Fibroblast of lung (primary cell): ENCODE data around the gene CCDC7. TPM values are rescaled to one million over a fixed set of nuclear protein-coding genes. Genes with fewer than 3 reads are reported as not detected.

Experiments
- DNase-seq, 2 donors: peaks; one replicate each; pipeline versions ENCODE4 v3.0.0 to v3.0.0-alpha.2; 2010; ENCODE audit warnings: low read depth in 2 of 2
- H2AFZ ChIP-seq: 2 replicates; pipeline ENCODE4 v1.5.1; 2012; ENCODE audit warnings: low read length, control low read depth, inconsistent platforms
- H3K27ac ChIP-seq: 2 replicates; pipeline ENCODE4 v1.5.1; 2011; ENCODE audit warnings: low read length, control low read depth; ENCODE audit not compliant: insufficient read depth
- H3K27me3 ChIP-seq: 2 replicates; pipeline ENCODE4 v1.5.1; 2011; ENCODE audit warnings: mild to moderate bottlenecking, low read length; ENCODE audit not compliant: control insufficient read depth, insufficient read depth
- H3K36me3 ChIP-seq: 2 replicates; pipeline ENCODE4 v1.5.1; 2011; ENCODE audit warnings: low read length; ENCODE audit not compliant: control insufficient read depth, insufficient read depth
- H3K4me1 ChIP-seq: 2 replicates; pipeline ENCODE4 v1.5.1; 2011; ENCODE audit warnings: low read length; ENCODE audit not compliant: control insufficient read depth, insufficient read depth; ENCODE audit errors: extremely low read depth
- H3K4me2 ChIP-seq: 2 replicates; pipeline ENCODE4 v1.5.1; 2011; ENCODE audit warnings: low read length, control low read depth; ENCODE audit not compliant: insufficient read depth; ENCODE audit errors: extremely low read depth
- H3K4me3 ChIP-seq, 4 experiments: fragments of 200-600 bp in 1 of 4; sonication (generic) in 1 of 4; replicated peaks in 1 of 4; 2 replicates each; pipeline ENCODE4 v1.5.1; 2011 to 2016; ENCODE audit warnings: low read length in 4 of 4, low read depth in 3 of 4, mild to moderate bottlenecking in 3 of 4, control low read depth in 2 of 4, inconsistent platforms in 1 of 4, mixed read lengths in 1 of 4; ENCODE audit not compliant: insufficient read depth in 1 of 4; ENCODE audit errors: control extremely low read depth in 1 of 4
- H3K79me2 ChIP-seq: 2 replicates; pipeline ENCODE4 v1.5.1; 2012; ENCODE audit warnings: mild to moderate bottlenecking, low read length, inconsistent platforms; ENCODE audit not compliant: control insufficient read depth, insufficient read depth
- H3K9ac ChIP-seq: 2 replicates; pipeline ENCODE4 v1.5.1; 2011; ENCODE audit warnings: mild to moderate bottlenecking, low read length, control low read depth; ENCODE audit not compliant: insufficient read depth
- H3K9me3 ChIP-seq: 2 replicates; pipeline ENCODE4 v1.5.1; 2012; ENCODE audit warnings: low read depth, low read length; ENCODE audit not compliant: control insufficient read depth, insufficient read depth
- H4K20me1 ChIP-seq: 2 replicates; pipeline ENCODE4 v1.5.1; 2011; ENCODE audit warnings: low read length; ENCODE audit not compliant: control insufficient read depth, insufficient read depth; ENCODE audit errors: extremely low read depth
- EZH2 ChIP-seq: IDR thresholded peaks from 2 replicates; pipeline ENCODE4 v1.5.1; 2012; ENCODE audit warnings: low read length, control low read depth, mild to moderate bottlenecking; ENCODE audit errors: missing control alignments
- polyA plus RNA-seq, 2 donors: library from polyadenylated mRNA; depleted of rRNA in 1 of 2; stranded (reverse) in 1 of 2; unstranded in 1 of 2; fragments of >200 nt; gene quantifications; 2 replicates each; pipeline ENCODE4 v1.2.1, GENCODE V29; 2011 to 2012; ENCODE audit warnings: missing spikeins in 1 of 2
- total RNA-seq: library from RNA; depleted of rRNA; stranded (reverse); fragments of >200 nt; gene quantifications from 2 replicates; pipeline ENCODE4 v1.2.1, GENCODE V29; 2014
- TF ChIP-seq, protein P1 (sequence below), 2 donors: IDR thresholded peaks in 1 of 2; conservative IDR thresholded peaks in 1 of 2; 1 replicate in 1 of 2; 2 replicates in 1 of 2; pipeline ENCODE4 v1.5.1; 2011 to 2012; ENCODE audit warnings: low read length in 2 of 2, control low read depth in 1 of 2, inconsistent platforms in 1 of 2, low read depth in 1 of 2, mild to moderate bottlenecking in 1 of 2

CCDC7 gene
- total and polyA plus RNA-seq, 2 donors (not counting 1 experiment from before 2014, with no cell fraction given) = 1.0 to 19.5 TPM

DNA sequence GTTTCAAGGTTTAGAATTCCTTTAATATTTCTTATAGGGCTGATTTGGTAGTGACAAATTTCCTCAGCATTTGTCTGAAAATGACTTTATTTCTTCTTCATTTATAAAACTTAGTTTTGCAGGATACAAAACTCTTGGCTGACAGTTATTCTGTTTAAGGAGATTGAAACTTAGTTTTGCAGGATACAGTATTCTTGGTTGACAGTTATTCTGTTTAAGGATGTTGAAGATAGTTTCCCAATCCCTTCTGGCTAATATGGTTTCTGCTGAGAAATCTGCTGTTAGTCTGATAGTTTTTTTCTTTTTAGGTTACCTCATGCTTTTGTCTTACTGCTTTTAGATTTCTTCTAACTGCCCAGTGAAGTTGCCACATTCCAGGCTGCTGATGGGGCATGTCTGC lies 325.3 kb downstream of the CCDC7 start:
- TF ChIP-seq, protein P1, sequence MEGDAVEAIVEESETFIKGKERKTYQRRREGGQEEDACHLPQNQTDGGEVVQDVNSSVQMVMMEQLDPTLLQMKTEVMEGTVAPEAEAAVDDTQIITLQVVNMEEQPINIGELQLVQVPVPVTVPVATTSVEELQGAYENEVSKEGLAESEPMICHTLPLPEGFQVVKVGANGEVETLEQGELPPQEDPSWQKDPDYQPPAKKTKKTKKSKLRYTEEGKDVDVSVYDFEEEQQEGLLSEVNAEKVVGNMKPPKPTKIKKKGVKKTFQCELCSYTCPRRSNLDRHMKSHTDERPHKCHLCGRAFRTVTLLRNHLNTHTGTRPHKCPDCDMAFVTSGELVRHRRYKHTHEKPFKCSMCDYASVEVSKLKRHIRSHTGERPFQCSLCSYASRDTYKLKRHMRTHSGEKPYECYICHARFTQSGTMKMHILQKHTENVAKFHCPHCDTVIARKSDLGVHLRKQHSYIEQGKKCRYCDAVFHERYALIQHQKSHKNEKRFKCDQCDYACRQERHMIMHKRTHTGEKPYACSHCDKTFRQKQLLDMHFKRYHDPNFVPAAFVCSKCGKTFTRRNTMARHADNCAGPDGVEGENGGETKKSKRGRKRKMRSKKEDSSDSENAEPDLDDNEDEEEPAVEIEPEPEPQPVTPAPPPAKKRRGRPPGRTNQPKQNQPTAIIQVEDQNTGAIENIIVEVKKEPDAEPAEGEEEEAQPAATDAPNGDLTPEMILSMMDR (conservative IDR thresholded peaks at IDR 0.05 in 1 of 2, IDR thresholded peaks at IDR 0.05 in 1 of 2; ENCODE audit: low read depth in 1 of 2, low read length in 2 of 2) = no peak
- TF ChIP-seq EZH2 = no peak
- no peaks in the 10 kb centered on the region for H3K79me2 ChIP-seq
- no peak overlapping the region for H2AFZ ChIP-seq
- H3K9me3 ChIP-seq = no peaks in the 10 kb centered on the region
- no peaks in the 10 kb centered on the region for H3K4me1 ChIP-seq
- peak in 1 of 2 donors; percentile 6 for DNase-seq
- H3K4me2 ChIP-seq = no peak overlapping the region
- H3K36me3 ChIP-seq = no peaks in the 10 kb centered on the region
- H3K9ac ChIP-seq = no peak overlapping the region
- no peaks in the 10 kb centered on the region for H4K20me1 ChIP-seq
- no peak overlapping the region for H3K27ac ChIP-seq
- no peaks in the 10 kb centered on the region for H3K27me3 ChIP-seq
- no peak overlapping the region for H3K4me3 ChIP-seq

DNA sequence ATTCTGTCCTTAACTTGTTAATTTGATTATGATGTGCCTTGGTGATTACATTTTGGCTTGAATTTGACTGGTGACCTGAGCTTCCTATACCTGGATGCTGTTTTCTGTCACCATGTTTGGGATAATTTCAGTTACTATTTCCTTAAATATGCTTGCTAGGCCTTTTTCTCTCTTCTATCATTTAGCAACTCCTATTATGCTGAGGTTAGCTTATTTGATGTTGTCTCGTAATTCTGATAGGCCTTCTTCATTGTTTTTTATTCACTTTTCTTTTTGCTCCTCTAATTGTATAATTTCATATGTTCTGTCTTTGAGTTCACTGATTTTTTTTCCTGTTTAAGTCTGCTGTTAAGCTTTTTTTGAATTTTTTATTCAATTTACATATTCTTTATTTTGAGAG lies 327.2 kb downstream of the CCDC7 start:
- H3K79me2 ChIP-seq = no peaks in the 10 kb centered on the region
- H2AFZ ChIP-seq = no peak overlapping the region
- H3K9me3 ChIP-seq = no peaks in the 10 kb centered on the region
- H3K27me3 ChIP-seq = no peaks in the 10 kb centered on the region
- TF ChIP-seq, protein P1 (conservative IDR thresholded peaks at IDR 0.05 in 1 of 2, IDR thresholded peaks at IDR 0.05 in 1 of 2; ENCODE audit: low read depth in 1 of 2, low read length in 2 of 2) = no peak
- TF ChIP-seq EZH2 = no peak
- no peak for DNase-seq
- H3K9ac ChIP-seq = no peak overlapping the region
- H3K4me3 ChIP-seq = no peak overlapping the region
- no peak overlapping the region for H3K27ac ChIP-seq
- H3K4me2 ChIP-seq = no peak overlapping the region
- H3K4me1 ChIP-seq = no peaks in the 10 kb centered on the region
- no peaks in the 10 kb centered on the region for H4K20me1 ChIP-seq
- H3K36me3 ChIP-seq = no peaks in the 10 kb centered on the region

DNA sequence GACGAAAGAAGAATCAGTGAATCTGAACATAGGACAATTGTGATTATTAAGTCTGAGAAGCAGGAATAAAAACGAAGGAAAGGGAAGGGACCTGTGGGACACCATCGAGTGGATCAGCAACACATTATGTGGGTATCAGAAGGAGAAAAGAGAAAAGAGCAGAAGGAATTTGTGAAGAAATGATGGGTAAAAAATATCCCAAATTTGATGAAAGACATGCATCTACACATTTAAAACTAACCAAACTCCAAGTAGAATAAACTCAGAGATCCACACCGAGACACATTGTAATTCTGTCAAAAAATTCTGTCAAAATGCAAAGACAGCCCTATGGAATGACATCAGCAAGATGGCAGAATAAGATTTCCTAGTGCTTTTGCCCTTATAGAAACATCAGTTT lies 341.0 kb downstream of the CCDC7 start:
- H3K9me3 ChIP-seq = no peaks in the 10 kb centered on the region
- DNase-seq = no peak
- no peak overlapping the region for H3K4me2 ChIP-seq
- H3K4me3 ChIP-seq = no peak overlapping the region
- H3K36me3 ChIP-seq = no peaks in the 10 kb centered on the region
- H3K79me2 ChIP-seq = no peaks in the 10 kb centered on the region
- no peaks in the 10 kb centered on the region for H4K20me1 ChIP-seq
- no peak overlapping the region for H3K9ac ChIP-seq
- H3K27me3 ChIP-seq = no peaks in the 10 kb centered on the region
- H2AFZ ChIP-seq = no peak overlapping the region
- no peak overlapping the region for H3K27ac ChIP-seq
- H3K4me1 ChIP-seq = peaks cover 2% of the 10 kb centered on the region
- no peak for TF ChIP-seq EZH2
